OCI-LY7 (cell line): ENCODE data around the gene DUSP22. TPM values are rescaled to one million over a fixed set of nuclear protein-coding genes. Genes with fewer than 3 reads are reported as not detected.

Source experiments
- BruUV-seq: library from RNA; stranded (reverse); fragments of 400-500 nt; replicated peaks from 2 replicates; lab custom pipeline; 2021; lab: Mats Ljungman, UMichigan
- CTCF ChIA-PET: fragments of 300-600 bp; sonication (Branson Sonifier 250); formaldehyde crosslinking; loops from one replicate; lab custom pipeline; 2022; ENCODE audit warnings: antibody characterized with exemption; ENCODE audit not compliant: unreplicated experiment; lab: Charles Lee
- POLR2A ChIA-PET: fragments of 300-600 bp; sonication (Branson Sonifier 250); formaldehyde crosslinking; loops from one replicate; lab custom pipeline; 2022; ENCODE audit warnings: antibody characterized with exemption; lab: Charles Lee
- DNase-seq: peaks from one replicate; pipeline ENCODE4 v3.0.0-alpha.2; 2015; ENCODE audit warnings: low spot score
- H2AFZ ChIP-seq: fragments of 200-600 bp; sonication (generic), shearing (Covaris generic); 2 replicates; pipeline ENCODE4 v1.6.1; 2014; ENCODE audit warnings: mild to moderate bottlenecking, antibody characterized with exemption, low read length, moderate library complexity
- H3K27ac ChIP-seq: fragments of 200-600 bp; sonication (generic); 2 replicates; pipeline ENCODE4 v1.5.1; 2014; ENCODE audit warnings: mixed run types, low read depth, mild to moderate bottlenecking, moderate library complexity, low read length, inconsistent platforms; ENCODE audit not compliant: poor library complexity, severe bottlenecking
- H3K36me3 ChIP-seq: fragments of 200-600 bp; sonication (generic); 2 replicates; pipeline ENCODE4 v1.6.1; 2014; ENCODE audit warnings: mild to moderate bottlenecking, antibody characterized with exemption, low read length, moderate library complexity, mixed read lengths; ENCODE audit not compliant: insufficient read depth
- H3K4me1 ChIP-seq: fragments of 200-600 bp; sonication (generic); 2 replicates; pipeline ENCODE4 v1.5.1; 2014; ENCODE audit warnings: mild to moderate bottlenecking, low read length; ENCODE audit not compliant: insufficient read depth, poor library complexity, severe bottlenecking
- H3K4me2 ChIP-seq: fragments of 200-600 bp; sonication (generic); 2 replicates; pipeline ENCODE4 v1.6.1; 2014; ENCODE audit warnings: mild to moderate bottlenecking, low read length
- H3K4me3 ChIP-seq: fragments of 200-600 bp; sonication (generic); 2 replicates; pipeline ENCODE4 v1.5.1; 2014; ENCODE audit warnings: mild to moderate bottlenecking, low read depth, low read length; ENCODE audit not compliant: poor library complexity, severe bottlenecking
- H3K79me2 ChIP-seq: fragments of 200-600 bp; sonication (generic); 2 replicates; pipeline ENCODE4 v1.6.1; 2016; ENCODE audit warnings: low read depth, mild to moderate bottlenecking, low read length, moderate library complexity, mixed read lengths; ENCODE audit not compliant: insufficient read depth
- H3K9me2 ChIP-seq: fragments of 200-600 bp; sonication (generic); 2 replicates; pipeline ENCODE4 v1.6.1; 2016; ENCODE audit warnings: mild to moderate bottlenecking, low read length, mixed read lengths; ENCODE audit not compliant: insufficient read depth
- H3K9me3 ChIP-seq: fragments of 200-600 bp; sonication (generic); 2 replicates; pipeline ENCODE4 v1.6.1; 2014; ENCODE audit warnings: mild to moderate bottlenecking, mixed run types, low read length, mixed read lengths
- H4K20me1 ChIP-seq: fragments of 200-600 bp; sonication (generic); 2 replicates; pipeline ENCODE4 v1.6.1; 2014; ENCODE audit warnings: mild to moderate bottlenecking, antibody characterized with exemption, low read length, moderate library complexity, mixed read lengths; ENCODE audit not compliant: insufficient read depth
- EZH2phosphoT487 ChIP-seq: fragments of 200-600 bp; sonication (generic); IDR thresholded peaks from 2 replicates; pipeline ENCODE4 v1.6.1; 2018; ENCODE audit warnings: low read depth, borderline replicate concordance, mild to moderate bottlenecking, mixed run types, antibody characterized with exemption, low read length, moderate library complexity, mixed read lengths
- intact Hi-C: fragments of 100-400 bp; cut with micrococcal nuclease; formaldehyde crosslinking; loops from one replicate; pipeline ENCODE4 v1.10.0; 2022; ENCODE audit not compliant: unreplicated experiment
- total RNA-seq, 2 experiments: library from RNA; depleted of rRNA in 1 of 2; stranded (reverse); fragments of >200 nt in 1 of 2; shearing (Covaris generic) in 1 of 2; gene quantifications; 2 replicates each; pipeline ENCODE4 v1.2.3, GENCODE V29; 2014 to 2022
- TF ChIP-seq, protein P1 (sequence below): fragments of 200-600 bp; sonication (generic); conservative IDR thresholded peaks from 2 replicates; pipeline ENCODE4 v1.5.1; 2014; ENCODE audit warnings: mild to moderate bottlenecking, antibody characterized with exemption, low read length, moderate library complexity, mixed read lengths

Gene DUSP22
- total RNA-seq, 2 experiments from 2014 or later: 149 to 171 TPM

DNA sequence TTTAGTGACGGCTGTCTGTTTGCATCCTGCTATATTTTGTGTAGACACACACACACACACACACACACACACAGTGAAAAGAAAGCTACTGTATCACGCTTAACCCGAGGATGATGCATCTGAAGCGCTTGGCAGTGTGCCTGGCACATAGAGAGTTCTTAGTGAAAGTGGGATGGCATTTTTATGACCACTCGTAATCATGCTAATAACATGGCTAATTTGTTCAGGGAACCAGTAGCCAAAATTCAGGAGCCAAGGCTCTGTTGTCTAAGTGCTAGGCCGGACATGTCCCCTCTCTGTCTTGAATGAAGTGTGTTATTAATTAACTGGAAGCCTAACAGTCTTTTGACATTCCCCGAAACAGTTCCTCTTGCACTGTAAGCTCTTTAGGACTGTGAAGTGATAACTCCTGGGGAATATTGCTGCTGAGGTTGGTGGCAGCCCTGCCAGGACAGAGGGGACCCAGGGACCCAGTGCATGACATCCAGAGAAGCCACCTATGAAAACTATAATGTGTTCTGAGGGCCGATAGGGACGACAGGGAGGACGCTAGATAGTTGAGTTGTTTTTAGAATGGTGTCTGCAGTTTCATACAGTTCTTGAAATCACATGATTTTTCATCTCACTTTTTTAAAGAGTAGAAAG lies 54.2 kb downstream of the DUSP22 start:
- DNase-seq: no peak
- no peak overlapping the region; the same call in 1 of the 2 replicates for H2AFZ ChIP-seq
- no peaks in the 10 kb centered on the region for H3K9me3 ChIP-seq
- CTCF ChIA-PET: no interaction called here
- H3K4me1 ChIP-seq: peaks cover 55% of the 10 kb centered on the region
- no peaks in the 10 kb centered on the region for H4K20me1 ChIP-seq
- peak overlapping the region; percentile 59 for H3K4me2 ChIP-seq
- no TSS peak for BruUV-seq
- H3K9me2 ChIP-seq: no peaks in the 10 kb centered on the region
- no peak for TF ChIP-seq EZH2phosphoT487
- TF ChIP-seq, protein P1, sequence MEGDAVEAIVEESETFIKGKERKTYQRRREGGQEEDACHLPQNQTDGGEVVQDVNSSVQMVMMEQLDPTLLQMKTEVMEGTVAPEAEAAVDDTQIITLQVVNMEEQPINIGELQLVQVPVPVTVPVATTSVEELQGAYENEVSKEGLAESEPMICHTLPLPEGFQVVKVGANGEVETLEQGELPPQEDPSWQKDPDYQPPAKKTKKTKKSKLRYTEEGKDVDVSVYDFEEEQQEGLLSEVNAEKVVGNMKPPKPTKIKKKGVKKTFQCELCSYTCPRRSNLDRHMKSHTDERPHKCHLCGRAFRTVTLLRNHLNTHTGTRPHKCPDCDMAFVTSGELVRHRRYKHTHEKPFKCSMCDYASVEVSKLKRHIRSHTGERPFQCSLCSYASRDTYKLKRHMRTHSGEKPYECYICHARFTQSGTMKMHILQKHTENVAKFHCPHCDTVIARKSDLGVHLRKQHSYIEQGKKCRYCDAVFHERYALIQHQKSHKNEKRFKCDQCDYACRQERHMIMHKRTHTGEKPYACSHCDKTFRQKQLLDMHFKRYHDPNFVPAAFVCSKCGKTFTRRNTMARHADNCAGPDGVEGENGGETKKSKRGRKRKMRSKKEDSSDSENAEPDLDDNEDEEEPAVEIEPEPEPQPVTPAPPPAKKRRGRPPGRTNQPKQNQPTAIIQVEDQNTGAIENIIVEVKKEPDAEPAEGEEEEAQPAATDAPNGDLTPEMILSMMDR: no peak
- H3K27ac ChIP-seq: peak overlapping the region; percentile 77
- H3K4me3 ChIP-seq: peak overlapping the region; percentile 10
- no peaks in the 10 kb centered on the region for H3K79me2 ChIP-seq
- POLR2A ChIA-PET: interaction anchor here (0.5 to 2.3 kb wide), 4 partner anchors 9 to 29 kb away, joined by 3 to 12 read pairs (median 3); no protein-coding TSS in a partner anchor
- H3K36me3 ChIP-seq: peaks cover 41% of the 10 kb centered on the region; the same call in 1 of the 2 replicates
- intact Hi-C loops: no loop called here

DNA sequence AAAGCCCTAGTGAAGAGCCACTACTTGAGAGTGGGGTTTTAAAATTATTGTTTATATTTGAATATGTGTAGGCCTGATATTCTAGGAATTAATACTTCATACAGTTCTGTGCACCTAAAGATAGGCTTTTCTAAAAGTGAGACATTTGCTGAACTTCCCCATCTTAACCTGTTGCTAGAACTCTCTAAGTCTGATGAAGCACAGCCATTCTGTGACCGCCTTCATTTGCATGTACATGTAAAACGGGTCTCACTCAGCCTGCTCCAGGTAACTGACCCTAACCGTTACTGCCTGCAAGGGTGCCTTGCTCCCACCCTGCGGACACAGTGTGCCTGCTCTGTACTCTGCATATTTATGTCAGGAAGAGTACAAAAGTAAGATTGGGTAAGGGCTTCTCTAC lies 54.9 kb downstream of the DUSP22 start:
- DNase-seq: peak; percentile 87
- H4K20me1 ChIP-seq: no peaks in the 10 kb centered on the region
- H3K27ac ChIP-seq: peak overlapping the region; percentile 77
- peak overlapping the region; percentile 10 for H3K4me3 ChIP-seq
- peaks cover 62% of the 10 kb centered on the region for H3K4me1 ChIP-seq
- no peaks in the 10 kb centered on the region for H3K9me3 ChIP-seq
- H2AFZ ChIP-seq: no peak overlapping the region; the same call in 1 of the 2 replicates
- H3K79me2 ChIP-seq: no peaks in the 10 kb centered on the region
- no peaks in the 10 kb centered on the region for H3K9me2 ChIP-seq
- no peak for TF ChIP-seq EZH2phosphoT487
- POLR2A ChIA-PET: interaction anchor here (0.7 to 2.3 kb wide), 13 partner anchors 8 to 163 kb away, joined by 3 to 12 read pairs (median 4); no protein-coding TSS in a partner anchor
- BruUV-seq: no TSS peak
- intact Hi-C loops: no loop called here
- H3K36me3 ChIP-seq: peaks cover 37% of the 10 kb centered on the region; the same call in 1 of the 2 replicates
- peak overlapping the region; percentile 59 for H3K4me2 ChIP-seq
- CTCF ChIA-PET: interaction anchor here (0.8 to 0.9 kb wide), 3 partner anchors 14 to 24 kb away, joined by 3 to 5 read pairs (median 3); no protein-coding TSS in a partner anchor

DNA sequence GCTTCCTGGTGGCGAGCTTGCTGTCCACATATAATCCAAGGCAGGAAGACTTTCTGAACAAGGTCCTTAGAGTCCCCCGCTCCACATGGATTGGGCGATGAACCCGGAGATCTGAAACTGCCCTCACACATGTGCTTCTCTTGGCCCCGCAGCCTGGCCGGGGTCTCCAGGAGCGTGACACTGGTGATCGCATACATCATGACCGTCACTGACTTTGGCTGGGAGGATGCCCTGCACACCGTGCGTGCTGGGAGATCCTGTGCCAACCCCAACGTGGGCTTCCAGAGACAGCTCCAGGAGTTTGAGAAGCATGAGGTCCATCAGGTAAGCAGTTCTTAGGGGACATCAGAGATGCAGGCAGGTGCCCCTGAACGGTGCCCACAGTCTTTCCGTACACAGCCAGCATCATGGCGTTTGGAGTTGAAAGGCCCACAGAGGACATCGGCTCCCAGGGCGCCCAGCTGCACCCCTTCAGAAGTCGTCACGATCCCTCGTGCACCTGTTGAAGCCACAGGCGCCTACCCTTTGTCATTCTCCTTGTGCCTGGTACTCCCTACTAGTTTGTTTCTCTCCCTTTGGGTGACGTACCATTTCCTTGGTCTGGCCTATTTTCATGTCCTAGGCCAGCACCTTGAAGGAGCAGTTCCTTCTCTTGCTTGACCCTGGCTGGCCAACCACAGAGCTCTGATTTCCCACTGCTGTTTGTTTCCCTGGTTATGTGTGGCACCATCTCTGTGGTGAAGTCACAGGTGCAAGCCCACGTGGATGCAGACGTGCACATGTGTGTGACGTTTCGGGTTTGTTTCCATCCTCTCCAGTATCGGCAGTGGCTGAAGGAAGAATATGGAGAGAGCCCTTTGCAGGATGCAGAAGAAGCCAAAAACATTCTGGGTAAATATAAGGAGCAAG lies 55.9 kb downstream of the DUSP22 start:
- no peak overlapping the region for H3K4me3 ChIP-seq
- H3K27ac ChIP-seq: peak overlapping the region; percentile 77
- no peak overlapping the region for H2AFZ ChIP-seq
- no TSS peak for BruUV-seq
- H3K79me2 ChIP-seq: no peaks in the 10 kb centered on the region
- ChIA-PET CTCF (interaction anchor here (0.8 to 1.1 kb wide), 4 partner anchors 13 to 25 kb away, joined by 3 to 5 read pairs (median 3); no protein-coding TSS in a partner anchor), POLR2A (interaction anchor here (0.7 to 4.9 kb wide), 13 partner anchors 8 to 164 kb away, joined by 3 to 41 read pairs (median 4); no protein-coding TSS in a partner anchor)
- peaks cover 35% of the 10 kb centered on the region; the same call in 1 of the 2 replicates for H3K36me3 ChIP-seq
- H3K4me2 ChIP-seq: peak overlapping the region; percentile 59
- no peaks in the 10 kb centered on the region for H4K20me1 ChIP-seq
- H3K9me2 ChIP-seq: no peaks in the 10 kb centered on the region
- no peak for TF ChIP-seq EZH2phosphoT487
- peaks cover 72% of the 10 kb centered on the region for H3K4me1 ChIP-seq
- no peaks in the 10 kb centered on the region for H3K9me3 ChIP-seq
- intact Hi-C loops: no loop called here
- no peak for DNase-seq
